ENCODE results near the gene SOCS3. TPM values are rescaled to one million over a fixed set of nuclear protein-coding genes. Genes with fewer than 3 reads are reported as not detected.
"Not testable (repeated sequence)": the region's sequence is repeated elsewhere in the genome, so short reads cannot be mapped to it uniquely, and the experiment has no call there.

SOCS3 gene
- polyA plus RNA-seq, 3 donors: 10.5 to 30.6 (median 11.5) TPM

DNA sequence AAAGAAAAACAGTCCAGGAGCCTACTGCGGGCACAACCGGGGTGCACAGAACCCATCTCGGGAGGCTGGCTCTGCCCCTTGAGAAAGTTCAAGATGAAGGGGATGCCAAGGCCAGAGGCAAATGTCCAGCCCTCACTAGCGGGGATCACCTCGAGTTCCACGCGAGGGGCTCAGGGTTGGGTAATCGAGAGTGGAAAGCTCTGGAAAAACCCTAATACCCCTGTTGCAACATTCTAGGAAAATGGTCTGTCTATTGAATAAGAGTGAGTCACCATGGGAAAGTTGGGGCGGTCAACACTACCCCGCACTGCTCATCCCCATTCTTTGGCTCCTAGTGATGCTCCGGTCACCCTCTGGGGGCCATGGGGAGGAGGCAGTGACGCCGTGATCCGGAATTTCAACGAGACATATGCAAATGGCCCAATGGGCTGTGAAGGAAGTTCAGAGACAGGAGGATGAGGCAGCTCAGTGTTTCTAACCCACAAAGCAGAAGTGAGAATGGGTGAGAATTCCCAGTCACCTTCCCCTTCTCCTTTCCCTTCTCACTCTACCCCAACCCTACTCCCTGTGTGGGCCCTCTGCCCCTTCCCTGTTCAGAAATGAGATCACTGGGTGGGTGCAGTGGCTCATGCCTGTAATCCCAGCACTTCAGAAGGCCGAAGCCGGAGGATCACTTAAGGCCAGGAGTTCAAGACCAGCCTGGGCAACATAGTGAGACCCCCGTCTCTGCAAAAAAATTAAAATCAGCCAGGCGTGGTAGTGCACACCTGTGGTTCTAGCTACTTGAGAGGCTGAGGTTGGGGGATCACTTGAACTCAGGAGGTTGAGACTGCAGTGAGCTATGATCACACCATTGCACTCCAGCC lies 22.4 kb downstream of the SOCS3 start:
- no peak for DNase-seq (ENCODE audit: low read depth in 3 of 3, low spot score in 2 of 3)

DNA sequence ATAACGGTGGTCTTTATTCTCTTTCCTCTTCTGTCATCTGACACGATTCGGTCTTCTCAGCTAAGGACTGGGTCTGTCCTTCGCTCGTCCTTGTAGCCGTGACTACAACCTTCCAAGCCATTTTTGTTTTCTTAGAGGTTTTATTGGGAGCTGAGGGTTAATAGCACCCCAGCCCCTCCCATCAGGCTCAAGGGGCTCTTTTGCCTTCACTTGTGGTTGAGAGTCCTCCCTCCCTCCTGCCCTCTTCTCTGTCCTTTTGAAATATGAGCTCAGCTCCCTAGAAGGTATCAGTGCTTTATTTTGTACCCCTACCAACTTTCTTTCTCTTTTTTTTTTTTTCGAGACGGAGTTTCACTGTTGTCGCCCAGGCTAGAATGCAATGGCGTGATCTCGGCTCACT lies 24.7 kb downstream of the SOCS3 start:
- DNase-seq (ENCODE audit: low read depth in 3 of 3, low spot score in 2 of 3): no peak

DNA sequence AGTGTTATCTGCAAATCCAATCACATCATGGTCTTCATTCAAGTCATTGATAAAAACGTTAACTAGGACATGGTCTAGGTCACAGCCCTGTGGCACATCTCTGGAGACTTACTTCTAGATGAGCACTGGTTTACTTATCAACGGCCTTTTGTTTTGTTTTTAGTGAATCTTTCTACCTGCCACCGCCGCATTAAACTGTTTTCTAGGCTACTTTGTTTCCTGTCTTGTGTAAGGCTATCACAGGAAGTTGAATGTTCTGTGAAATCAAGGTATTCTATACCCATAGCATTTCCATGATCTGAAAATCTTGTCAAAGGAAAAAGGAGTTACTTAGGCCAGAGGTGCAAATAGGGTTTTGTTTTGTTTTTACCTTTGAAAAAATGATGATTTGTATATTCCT lies 26.9 kb downstream of the SOCS3 start:
- DNase-seq (ENCODE audit: low read depth in 3 of 3, low spot score in 2 of 3): no peak

GRCh38 chr17:78331355-78331754 lies 28.5 kb downstream of the SOCS3 start:
- DNase-seq (ENCODE audit: low read depth in 3 of 3, low spot score in 2 of 3): not testable (repeated sequence)

DNA sequence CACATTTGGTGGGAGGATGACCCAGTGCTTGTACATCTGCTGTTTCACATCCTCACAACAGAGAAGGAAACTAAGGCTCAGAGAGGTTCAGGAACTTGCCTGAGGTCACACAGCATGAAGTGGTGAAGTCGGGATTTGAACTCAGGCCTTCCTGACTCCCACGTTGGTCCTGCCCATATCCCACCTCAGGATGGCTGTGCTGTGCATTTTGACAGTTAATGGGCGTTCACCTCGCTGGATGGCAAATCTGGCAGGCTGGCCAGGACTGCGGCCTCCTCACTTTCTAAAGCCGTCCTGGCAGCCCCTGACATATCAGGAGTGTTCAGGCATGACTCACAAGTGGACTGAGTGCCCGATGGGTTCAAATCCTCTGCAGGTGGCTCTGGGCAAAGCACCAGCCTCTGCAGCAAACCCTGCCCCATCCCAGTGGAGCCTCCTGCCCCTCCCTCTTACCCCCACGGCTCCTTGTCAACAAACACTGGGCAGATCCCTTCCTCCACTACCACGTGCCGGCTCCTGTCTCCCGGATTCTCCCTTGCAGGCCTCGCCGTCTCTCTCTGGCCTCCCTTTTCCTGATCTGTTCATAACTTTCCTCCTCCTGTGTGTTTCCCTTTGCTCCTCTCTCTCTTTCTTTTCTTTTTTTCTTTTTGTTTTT lies 29.2 kb downstream of the SOCS3 start:
- DNase-seq (ENCODE audit: low read depth in 3 of 3, low spot score in 2 of 3): no peak

GRCh38 chr17:78329263-78330059 lies 30.4 kb downstream of the SOCS3 start:
- DNase-seq (ENCODE audit: low read depth in 3 of 3, low spot score in 2 of 3): no peak

- no peak for DNase-seq (ENCODE audit: low read depth in 3 of 3, low spot score in 2 of 3)
Observed at GRCh38 chr17:78327880-78328279, 32.0 kb downstream of the SOCS3 start.

DNA sequence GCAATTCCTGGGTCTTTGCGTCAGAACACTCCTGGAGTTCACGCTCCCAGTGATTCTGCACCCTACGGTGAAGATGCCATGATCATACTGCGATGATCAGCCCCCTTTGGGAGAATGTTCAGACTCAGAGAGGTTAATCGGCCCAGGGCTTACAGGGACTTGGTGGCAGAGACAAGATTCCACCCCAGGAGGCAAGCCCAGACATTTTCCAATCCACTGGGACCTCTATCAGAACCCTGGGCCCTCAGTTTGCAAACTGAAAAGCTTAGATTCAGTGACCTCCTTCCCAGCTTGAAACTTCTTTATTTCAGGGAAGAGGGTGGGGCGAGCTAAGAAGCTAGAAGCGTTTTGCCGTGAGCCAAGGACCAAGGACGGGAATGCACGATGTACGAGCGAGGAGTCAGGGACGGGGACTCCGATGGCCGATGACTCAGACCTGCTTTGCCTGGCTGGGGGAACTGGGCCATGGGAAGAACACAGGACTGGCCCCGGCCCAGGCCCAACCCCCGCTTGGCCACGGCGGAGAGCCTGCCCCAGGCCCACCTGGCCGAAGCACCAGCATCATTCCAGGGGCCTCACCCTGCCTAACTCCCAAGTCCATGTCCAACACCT lies 34.7 kb downstream of the SOCS3 start:
- DNase-seq (ENCODE audit: low read depth in 3 of 3, low spot score in 2 of 3): no peak

GRCh38 chr17:78324391-78325075 lies 35.3 kb downstream of the SOCS3 start:
- peak in 2 of 3 donors; percentile 82 to 84 for DNase-seq (ENCODE audit: low read depth in 3 of 3, low spot score in 2 of 3)

DNA sequence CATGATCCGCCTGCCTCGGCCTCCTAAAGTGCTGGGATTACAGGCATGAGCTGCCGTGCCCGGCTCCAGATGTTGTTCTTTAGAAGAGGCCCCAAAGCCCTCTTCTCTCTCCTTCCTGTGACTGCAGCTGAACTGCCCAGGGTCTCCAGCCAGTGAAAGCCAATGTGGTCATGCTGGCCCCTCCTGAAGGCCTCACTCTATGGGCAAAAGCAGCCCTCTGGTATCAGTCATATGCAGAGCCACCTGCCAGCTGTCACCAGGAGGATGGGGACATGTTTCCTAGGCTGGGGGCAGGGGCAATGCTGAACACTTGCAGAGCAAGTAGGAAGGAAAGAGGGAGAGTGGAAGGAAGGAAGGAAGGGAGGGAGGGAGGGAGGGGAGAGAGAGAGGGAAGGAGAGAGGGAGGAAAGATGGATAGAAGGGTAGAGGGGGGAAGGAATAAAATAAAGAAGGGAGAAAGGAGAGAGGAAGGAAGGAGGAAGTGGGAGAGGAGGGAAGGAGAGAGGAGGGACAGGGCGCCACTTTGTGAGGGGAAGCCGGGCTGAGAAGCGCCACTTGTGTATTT lies 36.0 kb downstream of the SOCS3 start:
- DNase-seq (ENCODE audit: low read depth in 3 of 3, low spot score in 2 of 3): no peak

DNA sequence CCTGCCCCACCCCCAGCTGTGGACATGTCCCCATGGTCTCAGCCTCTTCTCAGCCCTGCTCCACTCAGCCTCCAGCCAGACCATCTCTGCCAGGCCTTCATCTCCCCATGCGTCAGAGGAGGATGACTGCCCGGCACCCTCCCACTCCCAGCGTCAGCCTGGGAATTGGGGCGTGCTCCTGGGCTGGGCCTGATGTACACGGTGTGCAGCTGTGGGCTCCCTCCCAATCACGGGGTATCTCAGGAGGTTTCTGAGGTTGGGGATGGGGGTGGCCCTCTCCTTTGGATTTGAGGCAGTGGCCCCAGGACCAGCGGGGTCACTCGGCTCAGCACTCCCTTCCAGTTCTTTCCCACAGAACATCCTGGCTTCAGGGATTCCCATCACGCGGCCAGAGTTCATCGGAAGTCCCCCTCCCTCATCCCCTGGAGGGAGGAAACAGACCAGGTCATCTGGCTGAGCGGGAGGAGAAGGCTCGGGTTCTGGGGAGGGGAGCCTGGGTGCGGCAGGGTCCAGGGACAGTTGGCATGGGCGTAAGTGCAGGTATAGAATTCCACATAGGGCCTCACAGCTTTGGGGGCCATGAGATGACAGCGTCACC lies 36.9 kb downstream of the SOCS3 start:
- no peak for DNase-seq (ENCODE audit: low read depth in 3 of 3, low spot score in 2 of 3)

GRCh38 chr17:78322327-78322857 lies 37.5 kb downstream of the SOCS3 start:
- no peak for DNase-seq (ENCODE audit: low read depth in 3 of 3, low spot score in 2 of 3)

- DNase-seq (ENCODE audit: low read depth in 3 of 3, low spot score in 2 of 3): no peak
Observed at GRCh38 chr17:78318843-78319242, 41.0 kb downstream of the SOCS3 start.

DNA sequence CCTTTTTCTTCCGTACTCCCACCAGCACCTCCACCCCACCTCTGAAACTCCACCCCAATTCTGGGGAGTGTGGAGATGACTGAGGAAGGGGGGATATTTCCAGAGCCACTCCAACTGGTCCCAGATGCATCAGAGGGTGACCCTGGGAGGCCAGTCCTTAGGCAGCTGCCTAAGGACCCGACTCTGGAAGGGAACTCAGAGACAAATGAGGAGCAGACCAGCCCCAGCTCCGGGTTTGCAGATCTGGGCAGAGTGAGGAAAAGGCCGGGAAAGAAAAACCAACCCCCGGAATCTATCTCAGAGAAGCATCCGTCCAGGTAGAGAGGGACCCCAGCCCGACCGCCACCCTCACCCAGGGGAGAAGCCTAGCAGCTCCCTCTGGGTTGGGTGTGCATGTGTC lies 41.5 kb downstream of the SOCS3 start:
- no peak for DNase-seq (ENCODE audit: low read depth in 3 of 3, low spot score in 2 of 3)

GRCh38 chr17:78317794-78318400 lies 42.0 kb downstream of the SOCS3 start:
- DNase-seq (ENCODE audit: low read depth in 3 of 3, low spot score in 2 of 3): no peak

GRCh38 chr17:78316867-78317789 lies 42.7 kb downstream of the SOCS3 start:
- DNase-seq (ENCODE audit: low read depth in 3 of 3, low spot score in 2 of 3): peak in 1 of 3 donors; percentile 54

- no peak for DNase-seq (ENCODE audit: low read depth in 3 of 3, low spot score in 2 of 3)
Observed at GRCh38 chr17:78316115-78316866, 43.6 kb downstream of the SOCS3 start.
